ENCODE data around the gene GDPGP1. TPM values are rescaled to one million over a fixed set of nuclear protein-coding genes. Genes with fewer than 3 reads are reported as not detected.

GDPGP1 gene, protein sequence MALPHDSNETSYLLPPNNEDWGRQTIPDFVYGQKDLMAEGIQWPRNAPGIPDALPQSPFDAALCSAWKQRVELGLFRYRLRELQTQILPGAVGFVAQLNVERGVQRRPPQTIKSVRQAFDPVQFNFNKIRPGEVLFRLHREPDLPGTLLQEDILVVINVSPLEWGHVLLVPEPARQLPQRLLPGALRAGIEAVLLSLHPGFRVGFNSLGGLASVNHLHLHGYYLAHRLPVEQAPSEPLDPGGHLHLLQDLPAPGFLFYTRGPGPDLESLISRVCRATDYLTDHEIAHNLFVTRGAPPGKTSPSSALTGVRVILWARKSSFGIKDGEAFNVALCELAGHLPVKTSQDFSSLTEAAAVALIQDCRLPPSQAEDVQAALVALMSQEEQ
- 4.4 and 6.2 TPM in 2 replicates for total RNA-seq (ENCODE audit: low replicate concordance)

DNA sequence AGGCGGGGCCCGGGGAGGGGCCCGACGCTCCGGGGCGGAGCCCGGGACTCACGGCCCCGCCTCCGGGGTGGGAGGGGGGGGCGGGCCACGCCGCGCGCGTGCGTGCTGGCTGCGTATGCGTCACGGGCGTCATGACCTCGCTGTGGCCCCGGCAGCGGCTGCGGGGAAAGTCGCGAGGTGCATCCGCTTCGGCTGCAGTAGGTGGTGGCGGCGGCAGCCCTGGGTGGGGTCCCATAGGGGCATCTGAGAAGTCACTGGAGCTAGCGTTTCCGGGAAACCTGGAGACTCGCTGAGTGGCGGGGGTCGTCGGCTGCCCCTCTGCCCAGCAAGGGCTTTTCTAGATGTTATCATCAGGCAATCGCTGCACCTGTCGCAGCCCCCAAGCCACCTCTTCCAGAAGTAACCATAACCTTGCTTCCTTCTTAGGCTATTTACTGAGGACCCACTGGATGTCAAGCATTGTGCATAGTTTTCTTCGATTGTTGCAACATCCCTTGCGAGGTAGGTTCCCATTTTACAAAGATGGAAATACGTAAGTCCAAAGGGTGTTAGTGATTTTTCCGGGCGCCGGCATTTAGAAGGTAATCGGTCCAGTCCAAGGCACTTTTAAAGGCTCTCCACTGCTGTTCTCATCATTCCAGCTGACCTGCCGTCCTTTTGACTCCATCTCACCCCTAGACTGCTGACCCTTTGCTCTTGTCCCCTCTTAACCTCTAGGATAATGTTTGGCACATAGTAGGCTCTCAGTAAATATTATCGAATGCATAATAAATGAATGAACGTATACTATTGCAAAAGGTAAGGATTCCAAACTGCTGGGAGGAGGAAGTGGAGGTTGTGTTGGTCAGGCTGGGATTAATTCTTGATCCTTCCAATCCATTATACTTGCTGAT is at the start of gene GDPGP1:
Gene GDPGP1, plus strand, starts transcription at position 114 of the 893 bp plus-strand sequence. CDS start 6,700 bp downstream, outside the sequence.

DNA sequence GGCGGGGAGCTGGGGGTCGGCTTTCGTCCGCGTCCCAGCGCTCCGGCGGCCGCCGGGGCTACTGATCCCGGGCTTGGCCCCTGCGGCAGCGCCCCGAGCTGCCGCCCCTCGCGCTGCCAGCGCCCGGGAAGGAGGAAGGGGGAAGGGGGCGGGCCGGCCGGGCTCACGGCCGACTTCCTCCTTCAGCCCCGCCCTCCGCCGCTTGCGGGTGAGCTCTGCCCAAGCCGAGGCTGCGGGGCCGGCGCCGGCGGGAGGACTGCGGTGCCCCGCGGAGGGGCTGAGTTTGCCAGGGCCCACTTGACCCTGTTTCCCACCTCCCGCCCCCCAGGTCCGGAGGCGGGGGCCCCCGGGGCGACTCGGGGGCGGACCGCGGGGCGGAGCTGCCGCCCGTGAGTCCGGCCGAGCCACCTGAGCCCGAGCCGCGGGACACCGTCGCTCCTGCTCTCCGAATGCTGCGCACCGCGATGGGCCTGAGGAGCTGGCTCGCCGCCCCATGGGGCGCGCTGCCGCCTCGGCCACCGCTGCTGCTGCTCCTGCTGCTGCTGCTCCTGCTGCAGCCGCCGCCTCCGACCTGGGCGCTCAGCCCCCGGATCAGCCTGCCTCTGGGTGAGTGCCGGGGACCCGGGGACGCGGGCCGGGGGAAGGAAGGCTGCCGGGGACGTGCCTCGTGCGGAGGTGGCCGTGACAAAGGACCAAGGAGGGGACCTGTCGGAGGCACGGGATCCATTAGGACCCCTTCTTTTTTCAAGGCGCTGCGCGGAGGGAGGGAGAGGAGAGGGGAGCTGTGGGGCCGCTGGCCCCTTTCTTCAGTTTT is 32.7 kb upstream of the GDPGP1 start, which contains the start of gene SEMA4B:
Gene SEMA4B, plus strand, starts transcription at position 201 of the 814 bp plus-strand sequence. Its CDS starts 249 bp downstream, at position 450.

DNA sequence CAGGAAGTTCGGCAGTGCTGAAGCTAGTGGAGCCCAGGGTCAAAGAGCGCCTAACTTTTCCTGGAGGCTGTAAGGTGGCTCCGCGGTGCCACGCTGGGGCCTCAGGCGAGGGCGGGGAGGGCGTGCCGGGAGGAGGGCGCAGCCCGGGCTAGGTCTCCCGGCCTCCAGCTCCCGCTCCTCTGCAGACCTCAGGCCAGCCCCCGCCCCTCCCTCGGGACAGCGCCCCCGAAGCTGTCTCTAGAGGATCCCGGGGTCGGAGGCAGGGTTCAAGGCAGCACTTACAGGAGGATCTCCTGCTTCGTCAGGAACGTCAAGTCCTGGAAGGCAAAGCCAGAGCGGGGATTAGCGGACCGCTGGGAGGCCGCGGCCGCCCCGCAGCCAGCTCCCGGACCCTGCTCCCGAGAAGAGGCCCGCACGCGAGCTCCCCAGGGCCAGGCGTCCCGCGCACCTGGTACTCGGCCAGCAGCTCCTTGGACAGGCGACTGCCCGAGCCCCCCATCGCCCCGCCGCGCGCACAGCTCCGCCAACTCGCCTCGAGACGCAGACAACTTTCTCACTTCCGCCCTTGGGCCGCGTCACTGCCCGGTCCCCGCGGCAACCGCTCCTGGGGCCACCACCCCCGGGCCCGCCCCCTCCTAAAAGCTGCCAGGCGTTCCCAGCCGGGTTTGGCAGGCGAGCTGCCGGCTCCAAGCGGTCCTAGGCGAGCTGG is 468 bp upstream of the GDPGP1 start, which contains the start of gene CIB1:
Gene CIB1, minus strand, starts transcription at position 555 of the 709 bp plus-strand sequence. Its CDS starts 56 bp downstream, at position 499.

DNA sequence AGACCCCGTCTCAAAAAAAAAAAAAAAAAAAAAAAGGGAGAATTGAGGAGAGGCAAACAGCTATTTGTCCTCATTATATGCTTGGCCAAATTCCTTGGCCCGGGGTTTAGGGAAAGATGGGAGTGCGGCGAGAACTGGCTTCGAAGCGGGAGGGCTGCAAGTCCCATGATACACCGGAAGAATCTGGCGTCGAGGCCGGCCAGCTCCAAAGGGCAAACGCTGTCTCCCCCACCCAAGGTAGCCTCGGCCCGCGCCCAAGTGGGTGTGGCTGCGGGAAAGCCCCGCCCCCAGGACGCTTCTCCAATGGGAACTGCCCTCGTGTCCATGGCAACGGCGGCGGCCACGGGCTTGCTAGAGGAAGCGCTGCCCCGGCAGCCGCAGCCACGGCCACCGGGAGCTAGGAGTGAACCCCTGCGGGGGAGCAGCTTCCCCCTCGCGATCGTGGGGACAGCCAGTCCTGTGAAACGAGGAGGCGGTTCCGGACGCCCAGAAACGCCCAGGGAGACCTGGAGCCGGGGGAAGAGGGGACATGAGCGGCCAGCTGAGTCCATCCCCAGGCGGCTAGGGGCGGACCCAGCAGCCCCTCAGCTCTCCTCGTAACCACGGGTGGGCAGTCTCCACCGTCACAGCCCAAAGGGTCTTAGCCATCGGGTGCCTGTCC is 15.3 kb downstream of the GDPGP1 start, which contains the start of gene TTLL13:
Gene TTLL13, plus strand, starts transcription at position 354 of the 661 bp plus-strand sequence. CDS start 1,075 bp downstream, outside the sequence.

DNA sequence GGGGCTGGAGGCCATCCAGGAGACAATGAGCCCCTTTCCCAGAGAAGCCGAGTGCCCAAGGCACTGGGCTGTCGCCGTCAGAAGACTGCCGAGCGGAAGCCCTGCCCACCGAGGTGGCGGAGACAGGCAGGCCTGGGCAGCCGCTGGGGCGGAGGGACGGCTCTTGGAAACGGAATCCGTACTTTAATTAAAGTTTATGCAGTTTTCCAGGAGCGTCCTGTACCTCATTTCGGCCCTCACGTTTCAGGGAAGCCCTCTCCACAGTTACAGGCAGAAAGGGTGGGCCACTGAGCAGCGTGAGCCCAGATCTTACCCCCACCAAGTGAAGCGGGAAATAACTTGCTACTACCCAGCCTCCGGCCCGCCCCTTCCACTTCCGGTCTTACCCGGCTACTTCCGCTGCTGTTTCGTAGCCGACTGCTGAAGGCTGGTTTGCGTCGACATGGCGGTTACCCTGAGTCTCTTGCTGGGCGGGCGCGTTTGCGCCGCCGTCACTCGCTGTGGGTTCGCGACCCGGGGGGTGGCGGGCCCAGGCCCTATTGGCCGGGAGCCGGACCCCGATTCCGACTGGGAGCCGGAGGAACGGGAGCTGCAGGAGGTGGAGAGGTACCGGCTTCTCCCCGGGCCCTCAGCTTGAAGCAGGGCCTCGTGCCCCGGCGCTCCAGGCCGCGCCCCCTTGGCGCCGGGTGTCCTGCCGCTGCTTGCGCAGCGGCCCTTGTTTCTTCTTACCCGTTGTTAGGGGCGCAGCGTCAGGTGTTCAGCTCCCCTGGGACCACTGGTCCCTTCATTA is 31.5 kb downstream of the GDPGP1 start, which contains the start of gene NGRN:
Gene NGRN, plus strand, starts transcription at position 402 of the 790 bp plus-strand sequence. Its CDS starts 41 bp downstream, at position 443.

Other genes with a start within 250 kb of the GDPGP1 start
- gene ZNF710, start 232.9 kb upstream of the GDPGP1 start, total RNA-seq (ENCODE audit: low replicate concordance): 5.5 and 7.1 TPM in 2 replicates
- 33.7 and 140 TPM in 2 replicates for gene IDH2, start 131.7 kb upstream of the GDPGP1 start, total RNA-seq (ENCODE audit: low replicate concordance)
- gene SEMA4B, start 32.9 kb upstream of the GDPGP1 start, total RNA-seq (ENCODE audit: low replicate concordance): 15.6 and 25.9 TPM in 2 replicates
- gene CIB1, start 268 bp upstream of the GDPGP1 start, total RNA-seq (ENCODE audit: low replicate concordance): 31.0 and 74.5 TPM in 2 replicates
- 0.12 TPM in 1 of 2 replicates, not detected in the other for gene TTLL13, start 15.3 kb downstream of the GDPGP1 start, total RNA-seq (ENCODE audit: low replicate concordance)
- 34.0 and 69.7 TPM in 2 replicates for gene NGRN, start 31.5 kb downstream of the GDPGP1 start, total RNA-seq (ENCODE audit: low replicate concordance)
- gene ZNF774, start 118.1 kb downstream of the GDPGP1 start, total RNA-seq (ENCODE audit: low replicate concordance): 1.1 and 1.7 TPM in 2 replicates
- 119 and 177 TPM in 2 replicates for gene IQGAP1, start 154.0 kb downstream of the GDPGP1 start, total RNA-seq (ENCODE audit: low replicate concordance)